Inferior parietal cortex (tissue), 1 donor: ENCODE data around the gene HIC1.

Experiments used
- DNase-seq: peaks from one replicate; pipeline ENCODE4 v3.0.0-alpha.2; 2016; ENCODE audit errors: extremely low spot score

The HIC1 gene

DNA sequence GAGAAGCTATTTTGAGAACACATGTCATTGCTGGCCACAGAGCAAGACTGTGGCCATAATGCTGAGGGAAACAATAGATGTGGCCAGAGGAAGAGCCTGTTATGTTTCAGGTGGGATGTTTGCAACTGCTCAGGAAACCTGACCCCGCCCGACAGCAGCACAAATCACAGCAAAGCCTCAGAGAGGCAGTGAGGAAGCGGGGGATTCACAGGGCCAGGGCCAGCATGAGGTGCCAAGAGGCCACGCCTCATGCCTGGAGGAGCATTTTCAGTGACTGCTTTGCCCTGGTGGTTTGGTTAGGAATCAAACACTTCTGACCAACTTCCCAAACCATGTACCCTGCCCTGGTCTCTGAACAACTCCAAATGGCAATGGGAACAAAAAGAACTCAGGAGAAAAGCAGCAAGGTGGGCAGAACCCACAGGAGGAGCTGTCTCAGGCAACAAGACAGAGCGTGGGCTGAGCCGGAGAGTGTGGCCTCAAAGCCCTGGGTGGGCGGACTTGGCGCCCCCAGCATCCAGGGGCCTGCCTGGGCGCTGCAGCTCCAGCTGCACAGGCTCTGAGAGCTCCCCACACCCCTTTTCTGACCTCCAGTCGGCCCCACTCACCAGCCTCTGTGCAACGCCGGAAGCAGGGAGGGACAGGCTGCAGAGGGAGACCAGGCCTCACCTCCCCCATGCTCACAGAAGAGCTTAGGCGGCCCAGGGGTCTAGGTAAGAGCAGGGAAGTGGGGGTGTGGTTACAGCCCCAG is 20.6 kb downstream of the HIC1 start:
- DNase-seq, result no peak

DNA sequence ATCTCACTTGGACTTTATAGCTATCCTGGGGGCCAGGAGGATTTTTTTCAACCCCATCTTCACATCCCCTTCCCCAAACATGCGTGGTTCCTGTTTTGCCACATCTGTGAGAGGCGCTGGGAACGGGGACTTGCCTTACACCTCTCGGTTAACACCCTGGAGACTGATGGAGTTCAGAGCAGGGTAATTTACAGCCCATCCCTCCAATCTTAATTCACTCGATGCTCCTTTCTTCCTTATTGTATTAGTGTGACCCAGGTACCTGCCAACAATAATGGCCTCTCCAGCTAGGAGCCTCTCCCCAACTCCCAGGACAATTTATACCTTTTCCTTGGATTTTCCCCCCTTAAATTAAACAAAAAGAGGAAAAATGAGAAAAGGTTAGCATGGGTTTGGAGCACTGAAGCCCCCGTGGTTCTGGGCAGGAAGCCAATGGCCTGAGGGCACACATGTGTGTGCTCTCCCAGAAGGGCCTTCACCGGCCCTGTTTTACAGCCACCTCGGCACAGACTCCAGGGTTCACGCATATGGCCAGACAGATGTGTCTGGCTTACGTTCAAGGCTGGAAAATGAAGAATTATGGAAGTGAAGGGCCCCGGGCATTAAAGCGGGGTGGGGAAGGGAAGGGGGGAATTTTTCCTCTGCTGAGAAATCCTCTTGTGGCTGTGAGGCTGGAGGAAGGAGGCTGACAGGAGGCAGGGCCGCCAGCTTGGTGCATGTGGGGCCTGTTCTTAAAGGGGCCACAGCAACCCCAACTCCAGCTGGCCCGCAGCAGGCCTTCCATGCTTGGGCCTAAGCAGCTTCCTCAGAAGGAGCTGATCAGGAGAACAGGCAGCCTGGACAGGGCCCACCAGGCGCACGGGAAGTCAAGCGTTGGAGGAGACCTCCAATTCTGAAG is 21.4 kb downstream of the HIC1 start:
- DNase-seq, result no peak

- DNase-seq, result no peak
These were observed 22.1 kb downstream of the HIC1 start for GRCh38 chr17:2077040-2077439.

DNA sequence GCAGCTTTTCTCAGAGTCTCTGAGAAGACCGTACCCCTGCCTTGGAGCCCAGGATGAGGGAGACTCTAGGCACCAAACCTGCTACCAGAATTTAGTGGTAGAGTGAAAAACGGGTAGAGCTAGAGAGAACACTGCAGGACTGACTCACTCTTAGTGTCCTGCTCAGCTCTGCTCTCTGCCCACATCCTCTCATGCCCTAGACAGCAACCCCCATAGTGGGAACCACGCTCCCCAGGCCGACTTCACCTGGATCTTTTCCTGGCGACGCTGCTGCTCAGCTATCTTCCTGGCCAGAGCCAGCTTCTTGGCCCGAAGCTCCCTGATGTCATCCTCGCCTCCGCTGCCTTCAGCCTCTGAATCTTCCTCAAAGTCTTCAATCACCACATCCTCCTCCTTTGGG is 26.7 kb downstream of the HIC1 start:
- no peak for DNase-seq

DNA sequence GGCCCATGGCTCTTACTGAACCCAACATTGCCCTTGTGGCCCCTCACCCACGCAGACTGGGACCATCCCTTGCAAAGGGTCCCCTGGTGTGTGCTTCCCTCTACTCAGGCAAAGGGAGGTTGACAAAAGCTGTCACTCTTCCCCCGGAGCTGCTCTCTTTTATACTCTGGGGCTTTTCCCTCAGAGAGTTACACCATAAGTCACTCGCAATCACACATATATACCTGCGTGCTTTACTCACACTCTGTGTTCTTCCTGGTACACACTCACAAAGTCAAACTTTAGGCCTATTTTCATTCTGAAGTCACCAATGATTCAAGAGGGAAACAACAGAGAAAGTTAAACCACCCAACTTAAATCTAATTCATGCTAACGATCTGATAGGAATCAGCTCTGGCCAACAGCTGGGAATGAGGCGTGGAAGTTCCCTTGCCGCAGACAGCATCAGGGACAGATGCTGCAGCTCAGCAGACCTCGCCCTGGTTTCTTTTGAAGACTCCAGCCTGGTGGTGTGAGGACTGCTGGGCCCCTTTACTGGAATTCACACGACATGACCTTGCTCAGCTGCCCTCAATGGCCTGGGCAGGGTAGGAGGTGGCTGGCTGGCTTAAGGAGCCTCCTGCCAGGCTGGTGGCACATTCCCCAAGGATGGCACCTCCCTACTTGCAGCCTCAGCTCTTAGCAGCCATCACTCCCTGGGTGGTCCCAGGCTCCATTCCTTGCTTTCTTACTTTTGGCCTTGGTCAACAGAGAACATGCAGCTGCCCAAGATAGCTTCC is 27.3 kb downstream of the HIC1 start:
- DNase-seq, result no peak

DNA sequence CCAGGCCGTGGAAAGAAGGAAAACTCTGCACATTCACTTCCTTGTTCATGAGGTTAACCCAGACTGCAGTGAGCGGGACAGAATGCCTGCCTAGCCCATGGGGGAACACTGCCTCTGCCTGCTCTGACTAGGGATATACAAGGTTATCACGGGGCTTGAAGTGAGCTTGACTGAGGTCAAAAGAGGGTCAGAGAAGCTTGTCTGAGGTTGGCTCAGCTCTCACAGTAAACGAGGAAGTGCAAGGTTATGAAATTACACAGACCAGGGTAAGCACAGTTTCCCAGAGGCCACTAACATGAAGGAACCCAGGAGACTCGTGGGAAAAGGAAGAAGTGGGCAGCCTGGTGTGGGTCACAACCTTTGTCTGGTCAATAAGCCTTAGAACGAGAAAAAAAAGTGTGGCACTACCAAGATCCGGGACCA is 28.7 kb downstream of the HIC1 start:
- DNase-seq, result no peak

GRCh38 chr17:2084036-2084765 is 29.3 kb downstream of the HIC1 start:
- no peak for DNase-seq

DNA sequence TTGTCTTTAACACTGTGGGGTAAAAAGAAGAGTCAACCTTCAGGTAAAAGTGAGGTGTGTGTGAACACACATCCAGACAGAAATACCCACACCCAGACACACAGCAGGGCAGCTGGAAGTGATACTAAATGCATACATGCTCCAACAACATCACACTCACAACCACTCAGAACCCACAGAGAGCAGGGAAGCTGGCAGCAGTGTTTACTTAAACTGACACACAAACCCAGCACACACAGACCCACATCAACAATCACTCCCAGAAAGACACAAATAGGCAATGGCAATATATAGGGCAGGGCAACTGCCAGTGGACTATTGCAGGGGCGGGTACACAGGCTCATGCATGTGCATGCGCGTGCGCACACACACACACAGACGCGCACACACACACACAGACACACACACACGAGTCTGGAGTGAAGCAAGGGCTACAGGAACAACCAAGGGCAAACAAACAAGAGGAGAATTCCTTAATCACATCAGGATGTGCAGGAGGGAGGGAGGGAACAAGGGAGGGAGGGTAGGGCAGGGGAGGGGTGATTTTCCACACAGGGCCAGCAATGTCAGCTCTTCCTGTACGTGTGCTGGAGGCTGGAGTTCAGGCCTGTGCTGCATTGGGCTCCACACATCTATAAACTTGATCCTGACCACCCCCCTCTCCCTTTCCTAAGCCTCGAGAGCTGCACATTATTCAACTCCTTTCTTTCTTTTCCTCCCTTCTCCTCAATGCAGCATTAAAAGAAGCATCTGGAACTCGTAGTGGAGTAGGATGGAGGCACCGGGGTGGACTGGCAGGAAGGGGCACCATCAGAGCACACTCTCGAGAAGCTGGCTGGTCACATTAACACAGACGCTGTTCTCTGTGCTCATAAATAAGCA is 30.1 kb downstream of the HIC1 start:
- no peak for DNase-seq

- DNase-seq, result no peak
These were observed 30.7 kb downstream of the HIC1 start for GRCh38 chr17:2085648-2085949.

DNA sequence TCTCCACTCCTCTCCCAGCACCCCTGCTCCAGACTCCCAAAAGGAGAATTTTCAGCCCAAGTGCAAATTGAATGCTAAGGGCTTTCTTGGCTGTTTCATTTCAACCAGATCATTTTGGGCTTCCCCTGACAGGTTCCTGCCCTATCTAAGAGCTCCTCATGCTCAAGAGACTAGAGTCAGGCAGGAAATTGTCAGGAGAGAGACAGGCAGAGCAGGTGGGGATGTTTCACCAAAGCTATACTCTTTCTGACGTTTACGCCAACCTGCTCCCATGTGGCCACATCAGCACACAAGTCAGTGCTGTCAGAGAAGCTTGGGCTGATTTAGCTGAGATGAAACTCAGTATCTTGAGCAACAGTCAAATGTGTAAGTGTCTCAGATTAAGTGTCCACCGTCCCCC is 31.4 kb downstream of the HIC1 start:
- no peak for DNase-seq

DNA sequence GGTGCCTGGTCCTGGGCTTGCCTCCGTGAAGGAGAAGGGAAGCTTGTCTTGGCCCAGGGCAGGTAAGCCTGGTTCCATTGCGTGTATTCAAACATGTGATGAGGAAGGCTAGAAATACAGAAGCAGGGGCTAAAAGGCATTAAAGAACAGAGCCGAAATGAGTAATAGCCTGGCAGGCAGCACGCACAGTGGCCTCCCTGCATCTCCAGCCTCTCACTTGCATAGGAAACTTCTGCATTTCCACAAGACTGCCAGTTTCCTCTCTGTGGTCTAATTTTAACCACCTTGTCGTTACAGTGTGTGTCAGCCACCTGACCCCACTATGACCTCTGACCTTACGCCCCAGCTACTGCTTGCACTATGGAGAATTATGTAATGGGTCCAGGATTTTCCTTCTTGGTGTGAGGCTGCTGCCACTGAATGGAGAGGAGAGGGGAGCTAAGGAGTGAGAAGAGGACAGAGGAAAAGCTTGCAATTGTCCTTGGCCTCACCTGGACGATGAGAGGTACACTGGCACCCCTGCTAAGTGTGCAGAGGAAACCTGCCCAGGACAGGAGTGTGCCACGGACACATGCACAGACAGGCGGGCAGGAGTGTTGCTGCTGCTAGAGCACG is 32.8 kb downstream of the HIC1 start:
- DNase-seq, result no peak

- no peak for DNase-seq
These were observed 34.1 kb downstream of the HIC1 start for GRCh38 chr17:2089021-2089422.

- DNase-seq, result no peak
These were observed 35.3 kb downstream of the HIC1 start for GRCh38 chr17:2090210-2090641.

- DNase-seq, result no peak
These were observed 36.1 kb downstream of the HIC1 start for GRCh38 chr17:2090804-2091534.

DNA sequence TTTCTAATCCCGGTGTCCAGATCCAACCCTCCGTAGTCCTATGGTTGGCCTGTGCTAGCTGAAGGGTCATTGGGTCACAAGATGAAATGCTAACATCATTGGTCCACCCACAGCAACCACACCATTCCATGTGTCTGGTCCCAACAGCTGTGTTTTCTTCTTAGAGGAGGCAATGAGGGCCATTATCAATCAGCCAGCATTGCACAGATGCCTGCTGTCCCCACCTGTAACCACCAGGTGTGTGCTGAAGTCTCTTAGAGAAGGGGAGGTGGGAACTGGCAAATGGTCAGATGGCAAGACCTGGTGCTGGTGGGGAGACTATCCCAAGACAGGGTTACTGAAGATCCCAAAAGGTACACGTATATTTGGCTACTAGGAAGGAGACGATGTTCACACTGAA is 37.4 kb downstream of the HIC1 start:
- DNase-seq, result no peak

DNA sequence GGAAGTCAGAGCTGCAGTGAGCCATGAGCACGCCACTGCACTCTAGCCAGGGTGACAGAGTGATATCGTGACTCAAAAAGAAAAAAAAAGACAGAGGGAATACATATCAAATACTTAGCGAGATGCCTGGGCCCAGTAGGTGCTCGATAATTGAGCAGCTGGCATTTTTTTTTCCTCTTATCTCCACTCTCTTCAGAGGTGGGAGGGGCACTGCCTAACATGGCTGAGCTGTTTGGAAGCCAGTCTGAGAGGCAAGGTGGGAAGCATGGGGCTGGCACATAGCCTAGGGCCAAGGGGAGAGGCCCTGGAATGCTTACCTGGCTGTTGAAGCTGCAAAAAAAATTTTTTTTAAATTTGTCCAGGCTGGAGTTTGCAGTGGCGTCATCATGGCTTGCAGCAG is 38.4 kb downstream of the HIC1 start:
- DNase-seq, result no peak

DNA sequence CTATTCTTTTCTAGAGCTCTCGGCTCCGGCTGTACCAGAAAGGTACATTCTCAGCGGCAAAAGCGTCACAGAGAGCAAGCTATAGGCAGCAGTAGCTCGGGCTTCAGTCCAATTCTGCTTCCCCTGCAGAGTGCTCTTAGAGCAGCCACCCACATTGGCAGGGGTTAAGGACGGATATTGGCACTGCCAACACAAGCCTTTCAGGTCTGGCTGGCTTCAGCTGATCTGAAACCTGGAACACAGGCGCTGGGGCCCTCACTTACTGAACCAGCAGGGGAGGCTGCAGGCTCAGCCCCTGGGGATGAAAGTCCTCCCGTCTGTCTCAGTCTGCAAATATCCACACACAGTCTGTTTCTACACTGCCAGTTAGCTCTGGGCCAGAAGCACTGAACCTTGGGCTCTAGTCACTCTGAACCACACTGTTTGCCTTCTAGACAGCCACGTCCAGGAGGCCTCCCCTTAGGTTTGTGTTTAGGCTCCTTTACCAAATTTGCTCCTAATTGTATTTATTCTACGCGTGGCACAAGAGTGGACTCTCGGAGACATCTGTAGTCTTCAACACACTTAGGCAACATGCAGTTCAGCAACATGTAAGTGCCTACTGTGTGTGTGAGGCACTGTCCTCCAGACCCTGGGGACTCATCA is 40.1 kb downstream of the HIC1 start:
- DNase-seq, result peak; percentile 48

DNA sequence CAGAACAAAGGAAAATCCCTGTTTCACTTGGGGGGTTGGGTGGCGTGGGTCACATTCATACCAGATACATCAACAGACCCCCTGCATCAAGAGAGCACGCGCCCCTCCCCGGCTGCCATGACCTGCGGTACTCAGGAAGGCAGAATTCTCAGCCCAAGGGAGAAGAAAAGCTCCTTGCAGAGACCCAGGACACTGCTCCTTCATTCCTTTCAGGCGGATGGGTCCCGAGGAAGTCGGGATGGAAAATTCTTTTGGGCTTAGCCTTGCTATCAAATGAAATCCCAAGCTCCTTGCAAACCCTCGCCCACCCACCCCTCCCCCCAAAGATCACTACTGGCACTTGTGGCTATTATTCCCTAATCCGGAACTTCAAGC is 40.6 kb downstream of the HIC1 start:
- no peak for DNase-seq
